Ammon's horn (tissue), 1 donor: ENCODE measurements around the gene NTNG2.

Experiments used
- DNase-seq: peaks from one replicate; pipeline ENCODE4 v3.0.0-alpha.2; 2016; ENCODE audit warnings: low spot score

The NTNG2 gene

DNA sequence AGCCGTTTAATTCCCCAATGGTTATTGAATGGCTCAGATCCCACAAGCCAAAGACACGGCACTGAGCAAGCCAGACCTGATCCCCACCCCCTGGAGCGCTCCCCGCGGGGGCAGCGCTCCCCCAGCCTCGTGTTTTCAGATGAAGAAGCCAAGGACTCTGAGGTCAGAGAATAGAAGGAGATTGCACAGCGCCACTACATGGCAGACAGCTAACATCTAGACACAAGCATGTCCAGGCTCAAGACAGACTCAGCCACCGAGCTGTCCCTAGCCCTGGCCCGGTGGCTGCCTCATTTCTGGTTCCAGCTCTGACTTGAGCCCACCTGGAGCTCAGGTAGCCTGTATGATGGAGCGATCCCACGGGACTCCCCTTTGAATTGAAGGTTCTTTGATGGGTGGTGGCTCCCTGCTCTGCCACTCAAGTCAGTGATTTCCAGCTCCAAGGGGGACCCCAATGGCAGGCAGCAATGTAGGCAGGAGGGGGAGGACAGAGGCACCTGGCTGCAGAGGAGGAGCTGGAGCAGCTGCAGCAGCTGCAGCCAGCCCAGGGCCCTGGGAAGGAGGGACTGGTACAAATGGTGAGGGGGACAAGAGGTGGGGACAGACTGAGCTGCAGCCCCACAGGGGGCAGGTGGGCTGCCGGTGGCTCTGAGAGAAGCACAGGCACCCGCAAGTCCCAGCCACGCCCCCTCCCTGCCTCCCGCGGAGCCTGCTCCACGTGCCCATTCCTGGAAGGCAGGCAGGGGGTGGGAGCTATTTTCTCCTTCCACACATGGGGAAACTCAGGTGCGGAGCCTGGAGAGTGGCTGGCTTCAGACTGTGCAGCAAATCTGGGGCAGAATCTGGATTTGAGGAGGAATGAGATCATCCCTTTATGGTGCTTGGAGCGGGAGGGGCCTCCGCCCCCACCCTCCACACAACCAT is 40.2 kb downstream of the NTNG2 start:
- no peak for DNase-seq

DNA sequence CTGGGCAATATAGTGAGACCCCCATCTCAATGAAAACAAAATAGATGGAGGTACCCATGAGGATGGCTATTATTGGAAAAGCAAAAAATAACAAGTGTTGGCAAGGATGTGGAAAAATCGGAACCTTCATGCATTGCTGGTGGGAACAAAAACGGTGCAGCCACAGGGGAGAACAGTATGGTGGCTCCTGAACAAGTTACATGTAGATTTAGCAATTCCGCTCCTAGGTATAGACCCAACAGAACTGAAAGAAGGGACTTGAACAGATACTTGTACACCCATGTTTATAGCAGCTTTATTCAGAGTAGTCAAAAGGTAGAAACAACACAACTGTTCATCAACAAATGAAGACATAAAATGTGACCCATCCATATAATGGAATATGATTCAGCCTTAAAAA is 43.0 kb downstream of the NTNG2 start:
- DNase-seq, result no peak

DNA sequence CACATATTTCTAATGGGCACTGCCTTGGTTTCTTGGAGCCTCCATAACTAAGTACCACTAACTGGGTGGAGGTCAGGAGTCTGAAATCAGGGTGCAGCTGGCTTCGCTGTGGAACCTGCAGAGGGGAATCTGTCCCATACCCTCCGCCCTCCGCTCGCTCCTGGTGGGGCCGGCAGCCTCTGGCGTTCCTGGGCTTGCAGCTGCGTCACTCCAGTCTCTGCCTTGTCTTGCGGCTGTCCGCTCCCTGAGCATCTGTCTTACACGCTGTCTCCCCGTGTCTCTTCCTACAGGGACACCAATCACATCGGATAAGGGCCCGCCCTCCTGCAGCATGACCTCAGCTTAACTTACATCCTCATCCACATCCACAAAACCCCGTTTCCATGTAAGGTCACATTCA is 45.4 kb downstream of the NTNG2 start:
- no peak for DNase-seq

DNA sequence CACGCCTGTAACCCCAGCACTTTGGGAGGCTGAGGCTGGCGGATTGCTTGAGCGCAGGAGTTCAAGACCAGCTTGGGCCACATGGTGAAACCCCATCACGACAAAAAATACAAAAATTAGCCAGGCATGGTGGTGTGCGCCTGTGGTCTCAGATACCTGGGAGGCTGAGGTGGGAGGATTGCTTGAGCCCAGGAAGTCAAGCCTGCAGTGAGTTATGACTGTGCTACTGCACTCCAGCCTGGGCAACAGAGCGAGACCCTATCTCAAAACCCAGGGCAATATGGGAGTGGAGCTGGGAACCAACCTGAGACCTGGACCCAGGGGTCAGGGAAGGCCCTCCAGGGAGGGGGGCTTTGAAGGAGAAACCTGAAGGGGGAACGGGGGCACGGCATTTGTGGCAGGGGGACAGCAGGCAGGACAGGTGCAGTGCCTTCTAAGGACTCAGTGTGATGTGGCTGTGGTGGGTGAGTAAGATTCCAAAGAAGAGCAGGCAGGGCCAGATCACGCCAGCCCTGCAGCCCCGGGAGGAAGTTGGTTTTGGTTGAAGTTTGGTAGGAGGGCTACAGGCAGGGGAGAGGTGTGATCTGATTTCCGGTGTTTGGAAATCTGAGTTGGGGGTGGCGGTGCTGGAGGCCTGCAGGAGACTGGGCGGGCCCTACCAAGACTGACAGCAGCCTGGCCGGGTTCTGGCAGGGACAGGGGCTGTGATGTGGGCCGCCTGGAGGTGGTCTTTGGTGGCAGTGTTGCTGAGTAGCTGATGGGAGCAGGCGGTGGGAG is 46.2 kb downstream of the NTNG2 start:
- DNase-seq, result no peak

- DNase-seq, result no peak
Observed at GRCh38 chr9:132209228-132209627, 47.4 kb downstream of the NTNG2 start.

DNA sequence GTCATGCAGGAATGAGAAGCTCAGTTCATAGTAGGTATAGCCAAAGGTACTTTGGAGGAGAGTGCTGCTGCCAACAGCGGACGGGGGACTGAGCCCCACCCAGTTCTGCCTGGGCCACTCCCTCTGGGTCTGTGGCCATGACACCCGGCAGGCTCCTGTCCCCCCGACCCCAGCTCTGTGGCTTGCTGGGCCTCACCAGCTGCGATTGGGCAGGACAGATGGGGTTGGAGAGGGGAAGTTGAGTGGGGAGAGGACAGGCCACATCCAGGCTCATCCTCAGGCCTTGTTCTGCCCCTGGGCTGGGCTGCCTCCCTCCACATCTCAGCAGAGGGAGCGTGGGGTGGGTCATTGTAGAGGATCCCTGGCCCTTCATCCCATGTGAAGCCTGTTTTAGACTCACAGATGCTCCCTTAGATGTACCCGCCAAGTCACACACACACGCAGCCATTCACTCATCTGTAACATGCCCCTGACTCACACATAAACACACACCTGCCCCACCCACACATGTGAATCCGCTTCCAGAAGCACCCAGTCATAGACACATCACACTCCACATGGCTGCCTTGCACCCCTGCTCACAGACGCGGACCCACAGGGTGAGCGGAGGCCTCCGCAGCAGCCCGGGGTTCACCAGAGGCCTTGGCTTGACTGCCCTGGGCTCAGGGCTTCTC is 48.8 kb downstream of the NTNG2 start:
- peak; percentile 52 for DNase-seq

GRCh38 chr9:132211570-132211969 is 49.7 kb downstream of the NTNG2 start:
- DNase-seq, result no peak

- peak; percentile 83 for DNase-seq
Observed at GRCh38 chr9:132214027-132214622, 52.3 kb downstream of the NTNG2 start.

- no peak for DNase-seq
Observed at GRCh38 chr9:132216861-132217619, 55.2 kb downstream of the NTNG2 start.

GRCh38 chr9:132218208-132218607 is 56.4 kb downstream of the NTNG2 start:
- DNase-seq, result no peak

DNA sequence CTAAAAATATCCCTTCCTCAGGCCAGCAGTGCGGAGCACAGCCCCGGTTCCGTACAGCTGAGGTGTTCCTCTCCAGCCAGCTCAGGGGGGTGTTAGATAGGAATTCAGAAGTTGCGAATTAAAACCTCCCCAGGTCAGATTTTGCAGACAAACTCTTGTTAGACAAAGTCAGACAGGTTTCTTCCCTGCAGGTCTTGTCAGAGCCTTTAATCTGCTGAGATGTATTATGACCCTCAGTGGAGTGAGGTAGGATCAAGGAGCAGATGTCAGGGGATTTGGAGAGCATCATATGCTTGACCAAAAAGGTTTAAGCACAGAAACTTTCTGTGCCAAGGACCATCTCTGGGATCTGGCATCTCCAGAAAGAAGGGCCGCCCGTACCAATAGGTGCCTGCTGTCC is 60.1 kb downstream of the NTNG2 start:
- DNase-seq, result no peak

DNA sequence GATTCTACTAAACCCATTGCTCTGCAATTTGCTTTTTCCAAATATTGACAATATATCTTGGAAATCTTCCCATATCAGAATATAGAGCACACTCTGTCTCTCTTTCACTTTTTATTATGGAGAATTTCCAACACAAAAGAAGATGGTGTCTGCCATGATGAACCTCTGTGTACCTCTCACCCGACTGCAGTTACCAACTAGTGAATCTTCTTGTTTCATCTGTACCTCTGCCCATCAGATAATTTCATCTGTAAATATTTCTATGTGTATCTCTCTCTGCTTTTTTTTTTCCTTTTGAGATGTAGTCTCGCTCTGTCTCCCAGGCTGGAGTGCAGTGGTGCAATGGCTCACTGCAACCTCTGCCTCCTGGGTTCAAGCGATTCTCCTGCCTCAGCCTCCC is 62.8 kb downstream of the NTNG2 start:
- DNase-seq, result no peak

GRCh38 chr9:132226571-132227430 is 64.9 kb downstream of the NTNG2 start:
- DNase-seq, result no peak

DNA sequence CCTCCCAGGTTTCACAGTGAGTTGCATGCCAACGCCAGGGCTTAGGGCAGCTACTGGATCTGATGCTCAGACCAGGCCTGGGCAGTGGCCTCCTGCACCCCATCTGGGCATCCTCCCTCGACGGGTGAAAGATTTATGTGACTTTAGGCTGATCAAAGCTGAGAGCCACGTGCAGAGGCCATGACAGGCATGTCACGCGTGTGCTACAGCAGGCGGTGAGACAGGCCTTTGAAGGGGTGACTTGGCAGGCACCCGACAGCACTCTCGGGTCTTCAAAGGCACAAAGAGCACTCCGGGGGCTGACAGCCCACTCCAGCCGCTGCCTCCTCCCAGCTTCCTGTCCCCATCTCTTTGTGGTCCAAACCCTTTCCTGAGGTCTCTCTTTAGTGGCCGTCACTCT is 66.2 kb downstream of the NTNG2 start:
- no peak for DNase-seq

DNA sequence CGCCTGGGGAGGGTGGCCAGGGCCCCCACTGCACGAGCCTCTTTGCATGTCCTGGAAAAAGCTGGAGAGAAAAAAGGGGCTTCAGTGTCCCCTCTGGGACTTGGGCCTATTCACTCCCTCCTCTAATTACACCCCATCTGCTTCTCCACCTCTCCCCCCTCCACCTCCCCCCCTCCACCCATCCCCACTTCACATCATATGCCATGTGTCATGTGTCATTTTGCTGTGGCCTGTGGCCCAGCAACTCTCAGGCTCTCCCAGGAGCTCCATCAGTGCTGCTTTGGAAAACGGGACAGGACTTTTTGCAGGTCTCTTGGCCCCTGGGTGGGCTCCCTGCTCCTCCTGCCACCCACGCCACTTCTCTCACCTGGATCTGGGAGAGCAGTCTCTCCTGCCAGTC is 68.7 kb downstream of the NTNG2 start:
- DNase-seq, result no peak

DNA sequence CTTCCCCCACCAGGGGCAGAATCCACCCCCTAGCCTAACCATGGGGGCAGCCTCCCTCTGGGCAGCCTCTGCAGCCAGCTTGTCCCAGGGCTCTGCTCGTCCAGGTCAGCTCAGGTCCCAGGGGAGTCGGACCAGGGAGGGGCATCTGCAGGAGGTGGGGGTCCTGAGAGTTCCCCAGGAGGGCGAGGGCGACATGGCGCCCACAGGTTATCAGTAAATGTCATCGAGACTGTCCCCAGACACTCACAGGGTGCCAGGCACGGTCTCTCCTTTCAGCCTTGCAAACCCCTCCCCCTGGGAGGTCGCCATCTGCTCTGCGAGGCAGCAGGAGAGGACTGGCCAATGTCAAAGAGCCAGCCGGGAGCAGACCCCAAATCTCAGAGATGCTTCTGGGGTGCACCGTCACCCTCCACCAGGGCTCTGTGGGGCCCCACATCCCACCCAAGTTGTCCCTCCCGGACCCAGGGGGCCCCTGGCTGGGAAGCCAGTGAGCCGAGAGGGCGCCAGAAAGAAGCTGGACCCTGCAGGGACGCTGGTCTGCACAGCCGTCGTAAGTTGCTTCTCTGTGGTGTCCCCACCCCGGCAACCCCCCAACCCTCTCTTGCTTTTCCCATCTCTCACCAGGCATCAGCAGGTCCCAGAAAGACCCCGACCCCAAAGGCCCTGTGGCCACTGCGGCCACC is 69.3 kb downstream of the NTNG2 start:
- DNase-seq, result no peak

DNA sequence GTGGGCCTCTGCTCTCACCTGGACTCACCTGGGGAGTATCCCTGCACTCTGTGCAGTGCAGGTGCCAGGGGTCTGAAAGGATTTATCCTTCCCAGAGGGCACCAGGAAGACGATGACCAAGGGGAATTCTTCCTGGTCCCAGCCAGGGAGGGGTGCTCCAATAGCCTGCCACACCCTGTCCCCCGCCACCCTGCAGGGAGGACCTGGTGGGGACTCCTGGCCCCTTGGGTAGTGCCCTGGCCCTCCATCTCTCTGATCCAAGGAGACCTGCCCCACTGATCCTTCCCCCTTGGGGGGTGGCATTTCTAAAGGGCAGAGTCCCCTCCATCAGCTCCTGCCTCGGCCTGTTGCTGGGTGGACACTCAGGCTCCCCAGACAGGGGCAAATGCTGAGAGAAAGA is 70.7 kb downstream of the NTNG2 start:
- DNase-seq, result no peak

GRCh38 chr9:132233138-132233537 is 71.3 kb downstream of the NTNG2 start:
- no peak for DNase-seq

DNA sequence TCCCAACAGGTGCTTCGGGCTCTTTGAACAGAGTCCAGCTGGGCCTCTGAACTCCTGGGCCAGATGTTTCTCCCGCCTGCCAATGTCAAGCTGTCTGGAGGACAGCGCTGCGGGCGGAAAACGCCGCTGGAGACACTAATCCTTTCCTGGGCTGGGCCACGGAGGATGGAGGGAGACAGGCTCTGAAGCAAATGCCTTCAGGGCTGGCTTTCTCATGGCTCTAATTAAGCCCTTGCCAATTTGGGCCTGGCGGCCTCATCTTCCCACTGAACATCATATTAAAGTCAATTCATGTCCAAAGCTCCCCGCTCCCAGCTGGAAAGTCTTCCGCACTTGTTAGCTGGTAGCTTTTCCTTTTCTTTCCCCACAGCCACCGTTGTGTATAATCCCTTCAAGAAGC is 72.7 kb downstream of the NTNG2 start:
- DNase-seq, result no peak

GRCh38 chr9:132235125-132235524 is 73.3 kb downstream of the NTNG2 start:
- DNase-seq, result no peak
